Tibial nerve (tissue), 4 donors: Measurements from ENCODE around the gene RRAS2.

Experiments used
- CTCF ChIP-seq, 5 experiments: fragments of 200-600 bp in 3 of 5; fragments of 450-650 bp in 2 of 5; sonication (generic) in 3 of 5; IDR thresholded peaks; one replicate each; pipeline ENCODE4 v1.5.1; 2016 to 2019; ENCODE audit warnings: antibody characterized with exemption in 5 of 5, mild to moderate bottlenecking in 3 of 5, moderate library complexity in 2 of 5
- EP300 ChIP-seq, 2 donors: sonication (generic); formaldehyde crosslinking; IDR thresholded peaks; one replicate each; pipeline ENCODE4 v1.6.1; 2017; ENCODE audit warnings: antibody characterized with exemption in 2 of 2, mild to moderate bottlenecking in 1 of 2

DNA sequence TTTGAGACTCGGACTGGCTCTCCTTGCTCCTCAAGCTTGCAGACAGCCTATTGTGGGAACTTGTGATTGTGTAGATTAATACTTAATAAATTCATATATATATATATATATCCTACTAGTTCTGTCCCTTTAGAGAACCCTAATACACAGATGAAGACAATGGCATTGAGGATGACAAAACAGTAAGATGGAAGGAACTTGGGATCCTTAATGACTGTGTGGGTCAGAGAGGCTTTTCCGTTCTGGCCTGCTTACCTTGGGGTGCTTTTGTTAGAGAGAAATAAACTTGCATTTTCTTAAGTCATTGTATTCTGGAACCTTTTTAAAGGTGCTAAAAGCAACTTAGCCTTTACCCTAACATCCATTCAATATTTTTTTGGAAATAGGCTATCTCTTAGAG is 49.6 kb upstream of the RRAS2 start:
- TF ChIP-seq CTCF (IDR thresholded peaks at IDR 0.05), result no peak
- no peak for TF ChIP-seq EP300 (IDR thresholded peaks at IDR 0.05)
